ENCODE results near the gene AKT1S1. TPM values are rescaled to one million over a fixed set of nuclear protein-coding genes. Genes with fewer than 3 reads are reported as not detected.

AKT1S1 gene
- total and polyA plus RNA-seq, 11 donors = 25.3 to 55.1 (median 35.0) TPM

- TF ChIP-seq POLR2A (IDR thresholded peaks at IDR 0.05) (no peak), CTCF (IDR thresholded peaks at IDR 0.05) (no peak)
- Histone ChIP-seq H3K9me3 (no peaks in the 10 kb centered on the region), H3K4me3 (no peak overlapping the region), H3K27ac (no peak overlapping the region), H3K27me3 (no peaks in the 10 kb centered on the region), H3K36me3 (peaks cover 0 to 86% (median 42%) of the 10 kb centered on the region in 9 donors), H3K4me1 (peaks cover 0 to 58% (median 8%) of the 10 kb centered on the region in 12 donors)
- intact Hi-C loops (cut with DNase I) = no loop called here
- DNase-seq = no peak
- WGBS, 4 donors = 92 to 94% (median 93%) methylated on average over 23 to 24 of the region's 24 CpGs
- ATAC-seq = no peak
Measured at GRCh38 chr19:49920624-49921363, 43.6 kb upstream of the AKT1S1 start.

- no peak overlapping the region for H3K27ac ChIP-seq
- no peaks in the 10 kb centered on the region for H3K9me3 ChIP-seq
- ATAC-seq = no peak
- intact Hi-C loops (cut with DNase I) = no loop called here
- DNase-seq = no peak
- peaks cover 0 to 86% (median 24%) of the 10 kb centered on the region in 9 donors for H3K36me3 ChIP-seq
- 93 to 97% (median 96%) methylated on average over 8 of the region's 8 CpGs for WGBS, 4 donors
- no peaks in the 10 kb centered on the region for H3K27me3 ChIP-seq
- H3K4me1 ChIP-seq = peaks cover 0 to 35% (median 0%) of the 10 kb centered on the region in 12 donors
- TF ChIP-seq POLR2A (IDR thresholded peaks at IDR 0.05) = no peak
- H3K4me3 ChIP-seq = no peak overlapping the region
Measured at GRCh38 chr19:49918089-49918488, 40.9 kb upstream of the AKT1S1 start.

- ATAC-seq = peak in 1 of 4 donors; percentile 22
- WGBS, 4 donors = 84 to 93% (median 89%) methylated on average over 21 of the region's 21 CpGs
- Histone ChIP-seq H3K4me1 (peaks cover 0 to 35% (median 0%) of the 10 kb centered on the region in 12 donors), H3K9me3 (no peaks in the 10 kb centered on the region), H3K4me3 (no peak overlapping the region), H3K27ac (peak overlapping the region in 1 of 12 donors; percentile 58), H3K27me3 (no peaks in the 10 kb centered on the region), H3K36me3 (peaks cover 0 to 87% (median 30%) of the 10 kb centered on the region in 9 donors)
- TF ChIP-seq CTCF (IDR thresholded peaks at IDR 0.05) (no peak), POLR2A (IDR thresholded peaks at IDR 0.05) (no peak)
- intact Hi-C loops (cut with DNase I) = no loop called here
- DNase-seq = peak in 1 of 5 donors; percentile 48
Measured at GRCh38 chr19:49916839-49917733, 39.9 kb upstream of the AKT1S1 start.

- Histone ChIP-seq H3K27ac (no peak overlapping the region), H3K4me1 (peaks cover 0 to 47% (median 4%) of the 10 kb centered on the region in 12 donors), H3K36me3 (peaks cover 0 to 69% (median 27%) of the 10 kb centered on the region in 9 donors), H3K9me3 (no peaks in the 10 kb centered on the region), H3K27me3 (no peaks in the 10 kb centered on the region), H3K4me3 (no peak overlapping the region)
- no peak for TF ChIP-seq POLR2A (IDR thresholded peaks at IDR 0.05)
- peak in 1 of 12 donors; percentile 7 for TF ChIP-seq CTCF (IDR thresholded peaks at IDR 0.05)
- 94 to 96% (median 95%) methylated on average over 6 of the region's 6 CpGs for WGBS, 4 donors
- intact Hi-C loops (cut with DNase I) = no loop called here
- ATAC-seq (no peak), DNase-seq (no peak)
Measured at GRCh38 chr19:49915271-49915670, 38.1 kb upstream of the AKT1S1 start.

Data from heart left ventricle (tissue), 16 donors.